NCI-H524 (cell line): ENCODE data around the gene NTN1.
"Not testable (repeated sequence)": the region's sequence is repeated elsewhere in the genome, so short reads cannot be mapped to it uniquely, and the experiment has no call there.

ENCODE experiments used
- DNase-seq, 2 experiments: peaks; one replicate each; lab custom pipeline; 2025; lab: John Stamatoyannopoulos, UW

Gene NTN1

DNA sequence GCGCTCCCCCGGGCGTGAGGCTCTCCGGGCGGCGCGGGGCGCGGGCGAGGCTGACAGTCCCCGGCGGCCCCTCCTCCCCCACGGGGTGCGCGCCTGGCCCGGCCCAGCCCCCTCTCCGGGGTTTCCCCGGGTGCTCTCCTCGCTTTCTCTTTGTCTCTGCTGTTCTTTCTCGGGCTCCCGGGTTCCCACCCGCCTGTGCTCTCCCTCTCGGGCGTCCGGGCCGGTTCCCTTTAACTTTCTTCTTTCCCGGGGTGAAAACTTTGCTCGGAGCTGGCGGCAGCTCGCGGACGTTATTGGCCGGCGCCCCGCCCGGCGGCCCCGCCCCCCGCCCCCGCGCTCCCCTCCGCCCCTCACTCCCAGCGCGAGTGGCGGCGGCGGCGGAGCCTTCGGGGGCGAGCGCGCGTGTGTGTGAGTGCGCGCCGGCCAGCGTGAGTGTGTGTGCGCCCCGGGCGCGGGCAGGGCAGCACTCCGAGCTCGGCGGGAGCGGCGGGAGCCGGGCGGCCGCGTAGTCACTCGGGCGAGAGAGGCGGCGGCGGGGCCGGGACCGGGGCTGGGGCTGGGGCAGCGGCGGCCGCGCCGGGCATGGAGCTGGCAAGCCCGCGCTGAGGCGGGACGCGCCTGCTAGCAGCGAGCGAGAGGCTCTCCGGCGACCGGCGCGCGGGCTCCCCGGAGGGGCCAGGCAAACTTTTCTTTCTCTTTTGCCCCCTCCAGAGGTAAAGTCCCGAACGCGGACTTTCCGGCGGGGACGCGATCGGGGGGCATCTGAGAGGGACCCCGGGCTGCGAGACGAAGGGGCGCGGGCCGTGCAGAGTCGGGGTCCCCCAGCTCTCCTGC lies at the start of gene NTN1:
Gene NTN1, plus strand, starts transcription at position 353 of the 834 bp plus-strand sequence. CDS start 864 bp downstream, outside the sequence.
- peak in 1 of 2 experiments; percentile 22 for DNase-seq

DNA sequence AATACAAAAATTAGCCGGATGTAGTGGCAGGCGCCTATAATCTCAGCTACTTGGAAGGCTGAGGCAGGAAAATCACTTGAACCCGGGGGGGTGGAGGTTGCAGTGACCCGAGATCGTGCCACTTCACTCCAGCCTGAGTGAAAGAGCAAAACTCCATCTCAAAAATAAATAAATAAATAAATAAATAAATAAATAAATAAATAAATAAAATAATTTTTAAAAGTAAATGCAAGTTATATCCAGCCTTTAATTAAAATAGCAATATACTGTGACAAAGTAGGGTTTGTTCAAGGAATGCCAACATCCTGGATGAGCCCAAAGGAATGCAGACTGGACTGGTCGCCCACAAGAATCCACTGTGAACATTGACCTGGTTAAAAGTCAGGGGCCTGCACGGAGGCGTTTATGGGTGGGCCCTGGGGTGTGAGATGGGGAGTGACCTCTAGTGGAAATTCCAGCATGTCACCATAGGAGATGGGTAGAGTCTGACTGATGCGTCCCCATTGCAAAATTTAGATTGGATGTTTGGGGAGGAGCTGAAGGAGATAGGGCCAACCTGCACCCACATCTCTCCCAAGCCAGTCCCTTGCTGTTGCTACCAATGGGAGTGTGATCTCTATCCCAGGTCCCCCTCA lies 46.1 kb upstream of the NTN1 start:
- DNase-seq, result no peak

DNA sequence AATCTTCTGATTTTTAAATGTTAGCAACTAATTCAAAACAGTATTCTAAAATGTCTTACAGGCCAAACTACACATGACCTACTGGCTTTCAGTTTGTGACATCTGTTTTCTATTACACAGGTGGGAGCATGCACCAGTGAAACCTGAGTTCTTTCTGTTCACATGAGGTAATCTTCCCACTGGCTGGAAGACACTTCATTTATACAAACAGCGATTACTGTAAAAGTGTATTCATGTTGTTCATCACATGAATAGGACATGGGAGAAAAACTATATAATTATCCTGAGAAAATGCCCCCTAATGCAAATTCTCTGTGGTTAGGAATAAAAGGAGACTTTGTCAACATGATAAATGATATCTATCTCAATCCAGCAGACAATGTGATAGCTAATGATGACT lies 44.7 kb upstream of the NTN1 start:
- no peak for DNase-seq

DNA sequence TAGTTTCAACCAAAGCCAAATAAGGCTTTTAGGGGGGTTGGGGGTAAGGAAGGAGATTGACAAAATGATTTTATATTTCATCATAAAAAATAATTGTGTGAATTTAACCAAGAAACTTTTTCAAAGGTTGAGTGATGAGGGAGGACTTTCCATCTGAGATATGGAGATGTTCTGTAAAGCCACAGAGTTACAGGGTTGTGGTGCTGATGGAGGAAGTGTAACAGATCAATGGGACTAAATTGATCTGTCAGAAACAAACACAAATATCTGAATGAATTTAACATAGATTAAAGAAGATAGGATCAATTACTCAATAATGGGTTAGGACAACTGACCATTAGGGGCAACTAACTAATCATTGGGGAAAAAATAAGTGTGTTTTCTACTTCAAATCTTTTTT lies 41.6 kb upstream of the NTN1 start:
- no peak for DNase-seq

DNA sequence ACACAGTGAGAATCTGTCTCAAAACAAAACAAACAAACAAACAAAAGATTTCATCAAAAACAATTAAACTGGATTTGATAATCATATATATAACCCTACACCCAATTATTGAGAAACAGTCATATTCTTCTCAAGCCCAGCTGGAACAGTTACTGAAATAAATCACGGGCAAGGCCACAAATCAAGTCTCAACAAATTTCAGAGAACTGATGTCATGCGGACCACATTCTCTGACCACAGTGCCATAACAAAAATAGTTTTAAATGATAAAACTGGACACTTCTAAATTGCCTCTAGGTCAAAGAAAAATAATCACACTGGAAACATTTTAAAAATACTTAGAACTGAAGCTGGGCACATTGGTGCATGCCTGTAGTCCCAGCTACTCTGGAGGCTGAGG lies 39.9 kb upstream of the NTN1 start:
- DNase-seq, result no peak

DNA sequence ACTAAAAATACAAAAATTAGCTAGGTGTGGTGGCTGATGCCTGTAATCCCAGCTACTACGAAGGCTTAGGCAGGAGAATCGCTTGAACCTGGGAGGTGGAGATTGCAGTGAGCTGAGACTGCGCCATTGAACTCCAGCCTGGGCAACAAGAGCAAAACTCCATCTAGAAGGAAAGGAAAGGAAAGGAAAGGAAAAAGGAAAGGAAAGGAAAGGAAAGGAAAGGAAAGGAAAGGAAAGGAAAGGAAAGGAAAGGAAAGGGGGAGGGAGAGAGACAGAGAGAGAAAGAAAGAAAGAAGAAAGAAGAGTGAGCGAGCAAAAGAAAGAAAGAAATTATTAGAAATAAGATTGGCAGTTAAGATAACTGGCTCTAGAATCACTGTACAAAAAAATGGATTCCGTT lies 37.1 kb upstream of the NTN1 start:
- not testable (repeated sequence) for DNase-seq

DNA sequence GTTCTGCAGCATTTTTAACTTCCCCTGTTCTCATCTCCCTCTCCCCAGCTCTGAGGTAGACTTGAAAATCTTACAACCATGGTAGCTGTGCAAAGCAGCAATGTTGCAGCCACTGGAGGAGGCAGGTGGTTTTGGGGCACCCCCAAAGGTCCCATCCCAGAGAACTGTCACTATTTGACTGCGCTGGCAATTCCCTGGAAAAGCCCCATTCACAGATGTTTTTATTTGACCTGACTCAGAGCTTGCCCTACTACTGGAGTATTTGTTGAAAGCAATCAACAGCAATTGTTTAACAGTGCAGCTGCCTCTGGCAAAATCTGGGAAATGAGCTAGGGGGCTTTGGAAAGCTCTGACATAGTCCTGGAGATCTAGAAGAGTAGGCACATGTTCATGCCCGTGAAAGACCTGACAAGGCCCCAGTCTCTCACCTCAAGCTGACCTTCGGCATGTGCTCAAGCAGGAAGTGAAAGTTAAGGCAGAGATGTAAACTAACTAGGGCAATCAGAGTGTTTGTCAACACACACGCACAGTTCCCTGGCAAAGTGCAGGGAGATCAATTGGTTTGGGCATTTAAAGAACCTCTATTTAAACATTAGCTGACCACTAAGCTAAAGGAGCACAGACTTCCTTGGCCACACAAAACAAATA lies 36.1 kb upstream of the NTN1 start:
- DNase-seq, result no peak

DNA sequence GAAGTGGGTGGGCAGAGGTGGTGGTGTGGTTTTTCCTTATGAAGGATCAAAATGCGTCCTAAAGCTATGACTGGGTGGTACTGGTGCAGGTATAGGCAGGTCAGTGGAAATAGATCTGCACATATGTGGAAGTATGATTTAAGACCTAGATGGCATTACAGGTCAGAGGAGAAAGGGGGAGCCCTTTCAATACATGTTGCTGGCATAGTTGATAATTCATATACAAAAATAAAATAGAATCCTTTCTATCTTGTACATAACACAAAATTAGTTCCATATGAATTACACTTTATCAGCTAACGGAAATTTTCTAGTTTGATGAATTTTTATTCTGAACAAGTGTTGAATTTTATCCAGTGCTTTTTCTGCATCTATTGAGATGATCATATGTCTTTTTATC lies 35.0 kb upstream of the NTN1 start:
- DNase-seq, result no peak

DNA sequence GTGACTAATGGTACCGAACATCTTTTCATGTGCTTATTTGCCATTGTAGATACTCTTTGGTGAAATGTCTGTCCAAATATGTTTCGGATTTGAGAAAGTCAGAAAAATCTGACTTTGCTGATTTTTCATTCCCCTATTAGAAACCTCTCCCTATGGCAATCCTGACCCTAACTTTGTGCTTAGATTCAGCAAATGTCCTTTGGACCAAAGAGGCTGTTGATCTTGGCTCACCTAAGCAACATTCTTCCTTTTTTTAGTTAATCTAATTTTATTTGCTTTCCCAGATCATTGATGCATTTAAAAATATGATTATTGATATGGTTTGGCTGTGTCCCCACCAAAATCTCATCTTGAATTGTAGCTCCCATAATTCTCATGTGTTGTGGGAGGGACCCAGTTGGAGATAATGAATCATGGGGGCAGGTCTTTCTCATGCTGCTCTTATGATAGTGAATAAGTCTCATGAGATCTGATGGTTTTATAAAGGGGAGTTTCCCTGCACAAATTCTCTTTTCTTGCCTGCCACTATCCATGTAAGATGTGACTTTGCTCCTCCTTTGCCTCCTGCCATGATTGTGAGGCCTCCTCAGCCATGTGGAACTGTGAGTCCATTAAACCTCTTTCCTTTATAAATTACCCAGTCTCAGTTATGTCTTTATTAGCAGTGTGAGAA lies 32.9 kb upstream of the NTN1 start:
- DNase-seq, result not testable (repeated sequence)

DNA sequence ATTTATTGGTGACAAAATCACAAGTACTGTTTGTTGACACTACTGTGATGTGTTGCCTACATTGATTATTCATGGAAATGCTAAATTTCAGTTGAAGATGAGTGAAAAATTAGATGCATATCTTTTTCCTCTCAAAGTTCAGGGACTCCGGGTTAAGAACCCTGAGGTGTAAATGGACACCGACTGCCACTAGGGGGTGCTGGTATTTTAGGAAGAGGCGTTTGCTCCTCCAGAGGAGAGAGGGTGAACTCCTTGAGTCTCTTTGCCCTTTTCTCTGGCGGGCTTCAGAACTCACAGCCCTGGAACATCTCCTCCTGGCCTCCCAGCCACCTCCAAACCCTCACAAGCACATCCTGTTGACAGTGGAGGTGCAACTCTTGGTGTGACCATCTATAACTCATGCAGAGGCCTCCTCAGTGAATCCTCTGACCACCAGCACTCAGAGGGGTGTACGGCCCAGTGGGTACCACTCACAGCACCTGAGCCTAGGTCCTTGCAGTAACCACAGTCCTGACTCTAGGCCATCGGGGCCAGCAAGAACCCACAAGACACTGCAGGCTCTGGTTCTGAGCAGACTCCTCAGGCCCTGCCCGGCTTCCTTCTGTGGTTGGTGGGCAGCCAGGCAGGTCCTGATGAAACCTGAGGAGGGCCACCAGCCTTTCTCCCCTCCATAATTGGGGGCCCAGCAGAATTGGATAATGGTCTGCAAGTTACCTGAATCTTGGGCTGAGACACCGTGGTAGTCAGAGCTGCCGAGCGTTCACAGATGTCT lies 29.6 kb upstream of the NTN1 start:
- peak; percentile 17 to 71 for DNase-seq

DNA sequence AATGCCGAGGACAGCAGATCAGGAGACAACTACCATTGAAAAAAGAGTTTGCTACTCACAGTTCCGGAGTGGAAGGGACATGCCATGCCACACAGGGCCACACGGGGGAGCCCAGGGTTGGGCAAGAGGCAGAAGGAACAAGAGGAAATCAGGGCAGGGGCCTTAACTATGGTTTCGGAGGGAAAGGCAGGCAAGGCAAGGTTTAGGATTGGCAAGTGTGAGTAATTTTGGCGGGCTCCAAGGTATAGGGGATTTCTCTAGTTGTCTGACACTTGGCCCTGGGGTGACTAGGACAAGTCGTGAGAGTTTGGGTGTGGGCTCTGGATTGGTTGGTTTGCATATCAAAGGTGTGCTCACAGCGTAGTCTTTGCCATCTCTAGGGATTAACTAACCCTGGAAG lies 27.0 kb upstream of the NTN1 start:
- peak; percentile 18 to 21 for DNase-seq

DNA sequence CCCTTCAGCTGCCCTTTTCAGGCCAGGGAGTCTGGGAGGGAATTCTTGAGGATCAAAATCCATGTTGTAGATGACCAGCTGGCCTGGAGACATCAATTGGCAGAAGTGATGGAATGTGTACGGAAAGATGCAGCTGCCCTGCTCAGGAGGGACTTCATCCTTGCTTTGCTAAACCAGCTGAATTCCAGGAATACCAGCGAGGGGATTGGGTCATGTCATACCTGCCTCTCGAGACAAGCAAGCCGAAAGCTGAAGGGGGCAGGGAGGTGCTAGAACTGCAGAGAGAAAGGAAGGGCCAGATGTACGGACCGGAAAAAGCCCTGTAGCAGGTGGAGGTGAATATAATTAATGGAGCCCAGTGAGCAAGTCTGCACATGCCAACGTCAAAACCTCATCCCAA lies 25.6 kb upstream of the NTN1 start:
- DNase-seq, result peak in 1 of 2 experiments; percentile 12

DNA sequence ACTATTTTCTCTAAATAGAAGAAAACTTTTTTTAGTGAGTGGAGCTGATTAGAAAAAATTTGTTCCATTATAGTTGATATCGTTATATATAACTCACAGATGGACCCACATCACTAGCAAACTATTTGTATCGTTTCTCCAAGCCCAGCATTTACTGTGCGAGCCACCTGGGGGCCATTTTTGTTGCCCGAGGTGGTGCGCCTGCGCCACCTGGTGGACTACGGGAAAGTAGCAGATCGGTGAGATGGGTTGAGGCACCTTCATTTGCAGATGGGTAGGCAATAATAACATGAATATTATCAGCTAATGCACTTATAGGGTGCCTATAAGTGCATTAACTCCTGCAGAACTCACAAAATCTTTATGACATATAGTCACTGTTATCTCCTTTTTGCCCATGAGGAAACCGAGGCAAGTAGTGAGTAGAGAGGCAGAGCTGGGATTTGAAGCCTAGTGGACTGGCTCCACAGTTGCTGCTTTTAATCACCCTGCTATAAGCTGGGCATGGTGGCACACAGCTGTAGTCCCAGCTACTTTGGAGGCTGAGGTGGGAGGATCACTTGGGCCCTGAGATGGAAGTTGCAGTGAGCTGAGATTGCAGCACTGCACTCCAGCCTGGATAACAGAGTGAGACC lies 23.2 kb upstream of the NTN1 start:
- peak; percentile 24 to 61 for DNase-seq

DNA sequence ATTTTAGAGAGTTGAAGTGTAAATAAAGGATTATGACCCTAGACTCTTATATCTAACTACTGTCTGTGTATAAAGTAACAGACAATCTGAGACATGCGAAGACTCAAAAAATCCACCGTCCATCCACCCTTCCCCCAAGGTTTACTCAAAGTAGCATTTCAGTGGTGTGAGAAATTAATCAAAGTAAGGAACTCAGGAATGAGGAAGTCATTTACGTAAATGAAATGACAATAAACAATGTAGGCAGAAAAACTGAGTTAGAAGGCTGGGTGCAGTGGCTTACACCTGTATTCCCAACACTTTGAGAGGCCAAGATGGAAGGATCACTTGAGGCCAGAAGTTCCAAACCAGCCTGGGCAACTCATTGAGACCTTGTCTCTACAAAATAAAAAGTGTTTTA lies 19.8 kb upstream of the NTN1 start:
- no peak for DNase-seq

DNA sequence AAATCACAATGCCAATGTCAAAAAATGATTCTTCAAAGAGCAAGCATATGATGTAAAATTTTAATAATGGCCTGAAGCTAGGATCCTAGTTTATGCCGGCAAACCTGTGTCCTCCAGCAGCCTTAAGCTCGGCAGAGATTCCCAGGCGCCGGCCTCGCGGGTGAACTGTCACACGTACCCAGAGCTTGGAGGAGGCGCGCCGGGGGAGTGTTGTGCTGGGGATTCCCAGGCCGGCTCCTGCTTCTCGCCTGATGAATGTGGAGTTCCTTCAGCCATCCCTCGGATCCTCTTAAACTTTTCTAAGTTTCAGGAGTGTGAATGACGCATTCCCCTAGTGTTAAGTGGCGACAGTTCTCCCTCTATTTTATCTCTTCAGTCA lies 19.1 kb upstream of the NTN1 start:
- no peak for DNase-seq

DNA sequence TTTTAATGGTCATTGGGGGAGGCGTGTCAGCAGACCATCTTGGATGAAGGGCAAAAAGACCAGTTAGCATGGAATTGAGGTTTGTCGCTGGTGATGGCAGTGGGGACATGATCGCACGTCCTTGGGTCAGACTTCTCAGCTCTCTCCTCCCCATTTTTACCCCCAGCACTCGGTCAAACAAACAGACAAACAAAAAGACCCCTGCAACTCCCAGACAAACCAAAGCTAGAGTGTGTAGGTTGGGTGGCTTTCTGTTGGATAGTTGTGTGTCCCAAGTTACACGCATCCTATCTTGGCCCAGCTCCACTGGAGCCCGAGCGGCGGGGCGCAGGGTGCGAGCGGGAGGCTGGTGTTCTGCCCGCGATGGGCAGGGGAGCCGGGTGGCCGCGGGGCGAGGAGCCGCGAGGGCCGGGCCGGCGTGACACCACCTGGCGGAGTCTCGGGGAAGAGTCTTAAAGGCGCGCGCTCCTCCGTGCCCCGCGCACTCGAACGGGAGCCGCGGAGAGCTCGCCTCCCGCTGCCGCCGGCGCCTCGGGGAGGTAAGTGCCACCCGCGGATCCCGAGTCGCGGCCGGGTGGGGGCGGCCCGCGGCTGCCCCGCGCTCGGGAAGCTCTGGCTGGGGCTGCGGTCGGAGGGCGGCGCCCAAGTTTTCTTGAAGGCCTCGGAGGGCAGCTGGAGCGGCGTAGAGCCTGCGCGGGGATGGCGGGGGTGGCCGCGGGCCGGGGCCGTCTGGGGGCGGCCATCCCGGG lies 18.5 kb upstream of the NTN1 start:
- DNase-seq, result peak in 1 of 2 experiments; percentile 41

DNA sequence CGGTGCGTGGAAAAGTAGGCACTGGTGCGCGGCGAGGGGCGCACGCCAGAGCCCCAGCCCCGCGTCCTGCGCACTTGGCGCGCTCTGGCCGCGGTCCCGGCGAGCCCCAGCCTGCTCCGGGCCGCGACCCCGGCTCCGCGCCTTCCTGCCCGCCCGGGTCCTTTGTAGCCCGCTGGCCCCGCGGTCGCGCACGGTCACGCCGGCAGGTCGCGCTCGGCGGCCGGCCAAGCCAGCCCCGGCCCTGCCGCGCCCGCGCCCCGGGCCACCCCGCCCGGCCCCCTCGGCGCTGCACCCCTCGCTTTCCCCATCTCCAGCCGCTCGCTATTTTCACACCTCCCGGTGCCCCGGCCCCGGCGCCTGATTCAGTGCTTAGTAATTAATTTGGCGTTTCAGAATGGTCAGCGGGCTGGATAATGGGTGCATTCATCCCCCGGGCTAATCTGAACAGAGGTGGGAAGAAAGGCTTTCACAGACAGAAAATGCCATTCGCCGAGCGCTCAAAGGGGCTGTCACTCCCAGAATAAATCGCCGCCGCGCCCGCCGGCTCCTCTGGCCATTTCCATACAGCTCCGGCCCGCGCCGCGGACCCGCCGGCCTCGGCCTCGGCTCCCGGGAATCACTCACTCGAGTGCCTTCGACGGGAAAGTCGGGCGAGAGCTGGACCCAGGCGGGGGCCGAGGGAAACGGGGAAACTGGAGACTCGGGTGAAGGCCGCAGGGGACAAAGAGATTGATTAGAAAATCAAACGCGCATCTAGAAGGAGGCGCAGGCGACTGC lies 17.8 kb upstream of the NTN1 start:
- no peak for DNase-seq

DNA sequence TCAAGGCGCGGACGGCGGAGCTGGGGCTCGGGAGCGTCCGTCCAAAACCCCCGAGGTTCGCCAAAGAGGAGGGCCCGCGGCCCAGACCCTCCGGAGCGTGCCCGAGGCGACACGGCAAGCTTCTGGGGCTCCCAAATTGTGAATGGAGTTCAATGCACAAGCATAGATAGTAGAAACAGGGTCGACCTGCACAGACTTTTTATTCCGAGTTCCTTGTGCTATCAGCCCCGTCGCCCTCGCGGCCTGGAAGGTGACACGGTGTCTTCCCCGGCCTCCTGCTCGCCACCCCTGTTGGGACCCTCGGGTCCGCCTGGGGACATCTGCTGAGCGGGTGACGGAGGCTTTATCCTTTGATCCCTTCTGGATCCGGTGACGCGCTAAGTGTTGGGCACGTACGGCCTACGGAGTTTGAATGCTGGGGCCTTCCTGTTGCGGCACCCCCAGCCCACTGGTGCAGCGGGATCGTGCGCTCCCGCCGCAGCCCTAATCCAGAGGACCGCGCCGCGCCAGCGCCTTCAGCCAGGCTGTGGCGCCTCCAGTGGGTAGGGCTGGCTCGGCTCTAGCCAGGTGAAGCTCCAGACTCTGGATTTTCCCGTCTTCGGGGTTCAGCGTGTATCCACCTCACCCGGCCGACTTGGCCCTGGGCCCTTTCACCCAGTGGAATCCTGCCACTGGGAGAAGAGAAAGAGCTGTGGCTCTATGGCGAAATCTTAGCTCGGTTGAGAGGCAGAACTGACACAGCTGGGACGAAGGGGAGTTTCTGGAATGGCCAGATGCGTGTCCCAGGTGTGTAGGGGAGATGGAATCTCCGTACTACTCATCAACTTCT lies 17.0 kb upstream of the NTN1 start:
- DNase-seq, result no peak

DNA sequence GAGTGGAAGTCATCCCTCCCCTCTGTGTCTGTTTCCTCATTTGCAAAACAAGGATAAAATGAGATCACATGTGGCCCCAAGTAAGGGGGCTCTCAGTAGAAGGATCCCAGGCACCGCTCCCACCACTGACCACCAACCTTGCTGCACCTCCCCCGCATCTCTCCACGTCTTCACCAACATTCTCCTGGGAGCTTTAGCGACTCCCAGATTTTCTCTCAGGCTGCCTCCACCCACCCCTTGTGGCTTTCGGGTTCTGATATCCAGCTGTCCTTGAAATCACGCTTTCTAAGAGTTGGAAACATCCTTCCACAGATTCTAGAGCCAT lies 16.4 kb upstream of the NTN1 start:
- no peak for DNase-seq
